ENCODE measurements around the gene SHB. TPM values are rescaled to one million over a fixed set of nuclear protein-coding genes. Genes with fewer than 3 reads are reported as not detected.

SHB gene
- total and polyA plus RNA-seq, 8 donors, result 3.5 to 37.7 (median 8.5) TPM

GRCh38 chr9:37983381-37984067 lies 85.5 kb downstream of the SHB start:
- Histone ChIP-seq H3K27ac (no peak overlapping the region), H3K4me1 (peaks cover 0 to 31% (median 13%) of the 10 kb centered on the region in 4 donors), H3K27me3 (no peaks in the 10 kb centered on the region), H3K9me3 (no peaks in the 10 kb centered on the region), H3K36me3 (peaks cover 0 to 4% (median 0%) of the 10 kb centered on the region in 4 donors), H3K4me3 (no peak overlapping the region)
- 81 to 87% (median 85%) methylated on average over 12 of the region's 12 CpGs for WGBS, 5 donors
- no peak for TF ChIP-seq CTCF (IDR thresholded peaks at IDR 0.05)
- TF ChIP-seq EP300 (IDR thresholded peaks at IDR 0.05), result no peak
- TF ChIP-seq POLR2A (IDR thresholded peaks at IDR 0.05), result no peak
- TF ChIP-seq POLR2AphosphoS5 (IDR thresholded peaks at IDR 0.05), result no peak
- DNase-seq, result no peak
- intact Hi-C loops (cut with DNase I; ENCODE audit: low total_unique reads), result no loop called here

GRCh38 chr9:37979844-37980243 lies 89.2 kb downstream of the SHB start:
- Histone ChIP-seq H3K9me3 (no peaks in the 10 kb centered on the region), H3K36me3 (no peaks in the 10 kb centered on the region), H3K27ac (no peak overlapping the region), H3K4me1 (peaks cover 0 to 22% (median 14%) of the 10 kb centered on the region in 4 donors), H3K4me3 (no peak overlapping the region), H3K27me3 (no peaks in the 10 kb centered on the region)
- no peak for DNase-seq
- intact Hi-C loops (cut with DNase I; ENCODE audit: low total_unique reads), result no loop called here
- TF ChIP-seq EP300 (IDR thresholded peaks at IDR 0.05) (no peak), POLR2AphosphoS5 (IDR thresholded peaks at IDR 0.05) (no peak), POLR2A (IDR thresholded peaks at IDR 0.05) (no peak), CTCF (IDR thresholded peaks at IDR 0.05) (no peak)
- 86 to 92% (median 88%) methylated on average over 5 of the region's 5 CpGs for WGBS, 5 donors

- H3K36me3 ChIP-seq, result peaks cover 0 to 7% (median 5%) of the 10 kb centered on the region in 4 donors
- intact Hi-C loops (cut with DNase I; ENCODE audit: low total_unique reads), result no loop called here
Measured at GRCh38 chr9:37978983-37979382, 90.0 kb downstream of the SHB start.

GRCh38 chr9:37978481-37978864 lies 90.6 kb downstream of the SHB start:
- intact Hi-C loops (cut with DNase I; ENCODE audit: low total_unique reads), result no loop called here
- DNase-seq, result no peak
- WGBS, 5 donors, result 69 to 78% (median 75%) methylated on average over 6 of the region's 6 CpGs
- TF ChIP-seq CTCF (IDR thresholded peaks at IDR 0.05), result no peak
- TF ChIP-seq EP300 (IDR thresholded peaks at IDR 0.05), result no peak
- TF ChIP-seq POLR2A (IDR thresholded peaks at IDR 0.05), result no peak
- TF ChIP-seq POLR2AphosphoS5 (IDR thresholded peaks at IDR 0.05), result no peak
- peaks cover 0 to 17% (median 12%) of the 10 kb centered on the region in 4 donors for H3K4me1 ChIP-seq
- no peaks in the 10 kb centered on the region for H3K9me3 ChIP-seq
- H3K36me3 ChIP-seq, result peaks cover 4 to 12% (median 10%) of the 10 kb centered on the region in 4 donors
- no peak overlapping the region for H3K4me3 ChIP-seq
- no peaks in the 10 kb centered on the region for H3K27me3 ChIP-seq
- H3K27ac ChIP-seq, result no peak overlapping the region

More at GRCh38 chr9:37978983-37979382, 90.0 kb downstream of the SHB start:
- H3K27me3 ChIP-seq, result no peaks in the 10 kb centered on the region
- DNase-seq, result no peak
- H3K4me1 ChIP-seq, result peaks cover 0 to 17% (median 12%) of the 10 kb centered on the region in 4 donors
- 81 to 90% (median 89%) methylated on average over 3 of the region's 3 CpGs for WGBS, 5 donors
- no peaks in the 10 kb centered on the region for H3K9me3 ChIP-seq
- no peak overlapping the region for H3K4me3 ChIP-seq
- no peak overlapping the region for H3K27ac ChIP-seq
- no peak for TF ChIP-seq POLR2A (IDR thresholded peaks at IDR 0.05)
- TF ChIP-seq POLR2AphosphoS5 (IDR thresholded peaks at IDR 0.05), result no peak
- TF ChIP-seq EP300 (IDR thresholded peaks at IDR 0.05), result no peak
